HG03575 (cell line): ENCODE data around the gene GAS6.

Source experiments
- ATAC-seq: cut with Tn5 transposase; IDR thresholded peaks from one replicate; pipeline ENCODE4 v1.9.1; 2021; ENCODE audit not compliant: unreplicated experiment, insufficient number of reproducible peaks, low FRiP score; ENCODE audit errors: extremely low read depth

Gene GAS6

GRCh38 chr13:113855012-113855921, 8.6 kb downstream of the GAS6 start:
- no peak for ATAC-seq

- ATAC-seq: no peak
These were observed 9.5 kb downstream of the GAS6 start for GRCh38 chr13:113854238-113855011.

- ATAC-seq: no peak
These were observed 10.2 kb downstream of the GAS6 start for GRCh38 chr13:113853518-113854237.

GRCh38 chr13:113852536-113853517, 11.0 kb downstream of the GAS6 start:
- ATAC-seq: no peak

GRCh38 chr13:113851826-113852535, 11.9 kb downstream of the GAS6 start:
- ATAC-seq: no peak

- ATAC-seq: no peak
These were observed 12.4 kb downstream of the GAS6 start for GRCh38 chr13:113851480-113851803.

- ATAC-seq: no peak
These were observed 13.0 kb downstream of the GAS6 start for GRCh38 chr13:113850722-113851479.

GRCh38 chr13:113849981-113850721, 13.7 kb downstream of the GAS6 start:
- no peak for ATAC-seq

GRCh38 chr13:113849546-113849945, 14.3 kb downstream of the GAS6 start:
- no peak for ATAC-seq

- ATAC-seq: no peak
These were observed 15.2 kb downstream of the GAS6 start for GRCh38 chr13:113848431-113849260.

GRCh38 chr13:113848020-113848419, 15.9 kb downstream of the GAS6 start:
- ATAC-seq: no peak

- ATAC-seq: no peak
These were observed 17.1 kb downstream of the GAS6 start for GRCh38 chr13:113846636-113847318.

GRCh38 chr13:113845723-113846635, 17.9 kb downstream of the GAS6 start:
- ATAC-seq: no peak

- ATAC-seq: no peak
These were observed 18.8 kb downstream of the GAS6 start for GRCh38 chr13:113845055-113845454.
